ENCODE data around the gene SSBP3. TPM values are rescaled to one million over a fixed set of nuclear protein-coding genes. Genes with fewer than 3 reads are reported as not detected.

SSBP3 gene
- total RNA-seq, 1 donor from 2014 or later: 51.0 TPM

- Histone ChIP-seq H3K27me3 (no peaks in the 10 kb centered on the region), H3K4me3 (no peak overlapping the region), H3K4me1 (peaks cover 0 to 4% of the 10 kb centered on the region in 2 donors), H3K27ac (no peak overlapping the region), H3K9me3 (no peaks in the 10 kb centered on the region), H3K36me3 (peaks cover 4 to 15% of the 10 kb centered on the region in 2 donors)
- intact Hi-C loops (cut with DNase I): no loop called here
- no peak for TF ChIP-seq CTCF (IDR thresholded peaks at IDR 0.05)
- DNase-seq (ENCODE audit: low spot score in 2 of 2): no peak
Observed at GRCh38 chr1:54378874-54379554, 27.2 kb downstream of the SSBP3 start.

DNA sequence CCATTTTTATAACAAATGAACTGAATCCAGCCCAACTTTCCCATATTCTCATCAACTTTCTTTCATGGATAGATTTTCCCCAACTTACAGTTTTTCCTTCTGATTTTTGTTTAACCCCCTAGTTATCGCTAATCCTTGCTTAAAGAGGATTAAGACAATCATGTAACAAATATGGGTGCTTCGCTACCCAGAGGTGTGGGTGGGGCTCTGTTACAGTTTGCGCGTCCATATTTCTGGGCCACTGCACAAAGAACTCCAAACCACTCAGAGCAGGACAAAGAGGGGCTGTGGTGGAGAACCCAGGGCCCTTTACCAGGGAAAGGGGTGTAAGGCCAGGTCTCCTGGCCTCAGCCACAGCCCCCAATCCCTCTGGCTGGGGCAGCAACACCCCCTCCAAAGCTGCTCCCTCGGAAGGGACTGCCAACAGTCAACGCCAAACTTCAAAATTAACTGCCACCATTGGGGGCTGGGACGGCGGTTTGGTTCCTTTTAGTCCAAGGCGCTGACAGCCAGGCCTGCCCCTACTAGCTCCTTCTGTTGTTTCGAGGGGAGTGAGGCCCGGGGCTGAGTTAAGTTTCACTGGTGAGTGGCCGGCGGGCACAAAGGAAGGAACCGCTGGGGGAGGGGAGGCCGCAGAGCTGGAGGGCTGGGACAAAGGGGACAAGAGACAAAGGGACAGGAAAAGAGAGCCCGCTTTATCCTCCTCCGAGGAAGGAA, 27.9 kb downstream of the SSBP3 start:
- Histone ChIP-seq H3K4me3 (no peak overlapping the region), H3K27me3 (no peaks in the 10 kb centered on the region), H3K4me1 (peaks cover 0 to 4% of the 10 kb centered on the region in 2 donors), H3K36me3 (peaks cover 4 to 15% of the 10 kb centered on the region in 2 donors), H3K9me3 (no peaks in the 10 kb centered on the region), H3K27ac (no peak overlapping the region)
- intact Hi-C loops (cut with DNase I): no loop called here
- no peak for TF ChIP-seq CTCF (IDR thresholded peaks at IDR 0.05)
- no peak for DNase-seq (ENCODE audit: low spot score in 2 of 2)

DNA sequence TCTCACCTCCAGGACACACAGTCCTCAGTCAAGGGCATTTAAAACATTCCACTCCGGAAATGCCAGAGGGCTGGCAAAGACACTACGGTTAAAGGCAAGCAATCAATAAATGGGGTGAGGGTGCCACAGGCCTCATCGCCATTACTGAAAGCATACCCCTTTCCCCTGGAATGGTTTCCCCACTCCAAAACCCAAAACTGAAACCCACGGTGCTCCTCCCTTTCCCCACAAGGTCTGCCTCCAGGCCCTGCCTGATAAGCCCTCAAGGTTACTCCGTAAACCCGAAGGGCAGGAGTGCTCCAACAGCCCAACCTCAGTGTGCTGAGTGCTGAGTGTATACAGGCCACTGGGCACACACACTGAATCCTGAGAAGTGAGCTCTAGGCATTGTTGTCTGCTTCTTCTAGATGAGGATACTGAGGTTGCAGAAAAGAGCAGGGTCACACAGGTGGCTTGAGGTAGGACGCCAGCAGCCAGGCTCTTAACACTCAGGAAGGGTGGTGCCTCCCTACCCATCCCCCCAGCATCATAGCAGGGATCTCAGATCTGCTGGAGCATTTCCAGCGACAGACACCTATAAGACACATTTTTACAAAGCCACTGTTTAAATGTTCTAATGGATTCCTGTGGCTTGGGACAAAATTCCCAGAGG, 29.0 kb downstream of the SSBP3 start:
- TF ChIP-seq CTCF (IDR thresholded peaks at IDR 0.05): no peak
- no peak overlapping the region for H3K4me3 ChIP-seq
- no peaks in the 10 kb centered on the region for H3K9me3 ChIP-seq
- DNase-seq (ENCODE audit: low spot score in 2 of 2): no peak
- no peaks in the 10 kb centered on the region for H3K27me3 ChIP-seq
- peaks cover 4 to 15% of the 10 kb centered on the region in 2 donors for H3K36me3 ChIP-seq
- intact Hi-C loops (cut with DNase I): no loop called here
- H3K27ac ChIP-seq: no peak overlapping the region
- H3K4me1 ChIP-seq: peaks cover 0 to 4% of the 10 kb centered on the region in 2 donors

DNA sequence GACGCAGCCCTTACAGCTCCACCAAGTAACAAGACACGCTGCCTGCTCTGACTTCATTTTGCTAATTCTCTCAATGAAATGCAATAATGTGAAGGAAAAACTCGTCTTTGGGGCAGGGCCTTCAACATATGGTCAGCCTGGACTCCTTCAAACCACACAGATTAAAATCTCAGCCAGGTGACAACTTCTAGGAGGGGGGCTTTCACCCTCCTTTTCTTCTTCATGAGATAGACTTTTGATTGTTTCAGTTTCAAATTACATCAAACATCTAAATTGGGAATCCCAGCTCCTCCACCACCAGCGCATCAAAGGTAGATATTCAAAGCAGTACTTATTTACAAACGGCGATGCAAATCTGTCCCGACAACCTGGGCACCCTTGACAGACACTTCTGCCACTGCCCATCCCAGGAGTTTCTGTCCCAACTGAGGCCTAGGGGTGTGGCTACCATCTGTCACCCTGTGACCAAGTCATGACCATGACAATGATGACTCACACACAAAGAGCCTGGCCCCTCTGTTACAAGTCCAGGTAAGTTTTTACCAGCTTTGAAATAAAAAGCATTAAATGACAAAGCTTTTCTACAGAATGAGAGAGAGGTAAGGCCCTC, 29.7 kb downstream of the SSBP3 start:
- no peak for TF ChIP-seq CTCF (IDR thresholded peaks at IDR 0.05)
- DNase-seq (ENCODE audit: low spot score in 2 of 2): no peak
- Histone ChIP-seq H3K9me3 (no peaks in the 10 kb centered on the region), H3K27me3 (no peaks in the 10 kb centered on the region), H3K4me3 (no peak overlapping the region), H3K4me1 (peaks cover 0 to 4% of the 10 kb centered on the region in 2 donors), H3K27ac (no peak overlapping the region), H3K36me3 (peaks cover 4 to 14% of the 10 kb centered on the region in 2 donors)
- intact Hi-C loops (cut with DNase I): no loop called here

GRCh38 chr1:54375712-54376429, 30.3 kb downstream of the SSBP3 start:
- H3K27me3 ChIP-seq: no peaks in the 10 kb centered on the region
- intact Hi-C loops (cut with DNase I): no loop called here
- H3K36me3 ChIP-seq: peaks cover 4 to 10% of the 10 kb centered on the region in 2 donors
- H3K27ac ChIP-seq: no peak overlapping the region
- TF ChIP-seq CTCF (IDR thresholded peaks at IDR 0.05): no peak
- H3K9me3 ChIP-seq: no peaks in the 10 kb centered on the region
- peaks cover 0 to 4% of the 10 kb centered on the region in 2 donors for H3K4me1 ChIP-seq
- no peak for DNase-seq (ENCODE audit: low spot score in 2 of 2)
- no peak overlapping the region for H3K4me3 ChIP-seq
